D721Med (cell line): ENCODE measurements around the gene MTX3.

Source experiments
- DNase-seq: peaks from one replicate; pipeline ENCODE4 v3.0.0; 2011; ENCODE audit warnings: low spot score; ENCODE audit not compliant: insufficient read length
- FAIRE-seq: peaks from 2 replicates; lab custom pipeline; 2011; peaks lifted over from hg19 to GRCh38; lab: Jason Lieb, UNC
- TF ChIP-seq, protein P1 (sequence below): IDR thresholded peaks from 2 replicates; pipeline ENCODE4 v1.5.1; 2012; ENCODE audit warnings: mild to moderate bottlenecking, control low read depth; ENCODE audit not compliant: insufficient read depth; ENCODE audit errors: missing control alignments

MTX3 gene

GRCh38 chr5:79959407-79959806 lies 31.7 kb downstream of the MTX3 start:
- TF ChIP-seq, protein P1, sequence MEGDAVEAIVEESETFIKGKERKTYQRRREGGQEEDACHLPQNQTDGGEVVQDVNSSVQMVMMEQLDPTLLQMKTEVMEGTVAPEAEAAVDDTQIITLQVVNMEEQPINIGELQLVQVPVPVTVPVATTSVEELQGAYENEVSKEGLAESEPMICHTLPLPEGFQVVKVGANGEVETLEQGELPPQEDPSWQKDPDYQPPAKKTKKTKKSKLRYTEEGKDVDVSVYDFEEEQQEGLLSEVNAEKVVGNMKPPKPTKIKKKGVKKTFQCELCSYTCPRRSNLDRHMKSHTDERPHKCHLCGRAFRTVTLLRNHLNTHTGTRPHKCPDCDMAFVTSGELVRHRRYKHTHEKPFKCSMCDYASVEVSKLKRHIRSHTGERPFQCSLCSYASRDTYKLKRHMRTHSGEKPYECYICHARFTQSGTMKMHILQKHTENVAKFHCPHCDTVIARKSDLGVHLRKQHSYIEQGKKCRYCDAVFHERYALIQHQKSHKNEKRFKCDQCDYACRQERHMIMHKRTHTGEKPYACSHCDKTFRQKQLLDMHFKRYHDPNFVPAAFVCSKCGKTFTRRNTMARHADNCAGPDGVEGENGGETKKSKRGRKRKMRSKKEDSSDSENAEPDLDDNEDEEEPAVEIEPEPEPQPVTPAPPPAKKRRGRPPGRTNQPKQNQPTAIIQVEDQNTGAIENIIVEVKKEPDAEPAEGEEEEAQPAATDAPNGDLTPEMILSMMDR: no peak
- DNase-seq (no peak), FAIRE-seq (peak; percentile 41)

GRCh38 chr5:79955941-79956670 lies 35.0 kb downstream of the MTX3 start:
- FAIRE-seq: no peak
- peak; percentile 37 for DNase-seq
- TF ChIP-seq, protein P1: no peak

DNA sequence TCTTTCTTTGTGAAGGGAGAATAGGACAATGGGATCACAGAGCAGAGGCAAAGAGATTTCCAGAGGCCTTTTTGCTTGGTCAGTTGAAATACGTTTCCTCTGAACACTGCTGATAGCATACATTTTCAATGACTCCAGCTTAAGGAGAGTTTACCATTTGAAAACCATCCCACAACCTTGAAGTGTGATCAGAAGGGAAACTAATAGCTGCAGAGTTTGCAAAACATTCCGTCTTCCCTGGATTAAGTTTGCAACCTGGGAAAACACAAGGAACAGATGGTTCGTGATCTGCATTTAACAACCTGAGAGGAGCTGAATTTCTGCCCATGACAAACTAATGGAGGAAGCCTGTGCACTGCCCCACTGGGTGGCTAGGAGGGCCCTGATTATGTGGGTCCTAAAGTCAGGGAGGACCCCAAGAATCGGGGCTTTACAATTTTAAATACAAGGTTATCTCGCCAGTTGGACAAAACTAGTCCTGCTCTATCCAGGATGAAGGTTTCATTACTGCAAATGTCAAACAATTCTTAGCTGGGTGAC lies 35.6 kb downstream of the MTX3 start:
- DNase-seq (peak; percentile 18), FAIRE-seq (peak; percentile 93)
- TF ChIP-seq, protein P1: no peak

DNA sequence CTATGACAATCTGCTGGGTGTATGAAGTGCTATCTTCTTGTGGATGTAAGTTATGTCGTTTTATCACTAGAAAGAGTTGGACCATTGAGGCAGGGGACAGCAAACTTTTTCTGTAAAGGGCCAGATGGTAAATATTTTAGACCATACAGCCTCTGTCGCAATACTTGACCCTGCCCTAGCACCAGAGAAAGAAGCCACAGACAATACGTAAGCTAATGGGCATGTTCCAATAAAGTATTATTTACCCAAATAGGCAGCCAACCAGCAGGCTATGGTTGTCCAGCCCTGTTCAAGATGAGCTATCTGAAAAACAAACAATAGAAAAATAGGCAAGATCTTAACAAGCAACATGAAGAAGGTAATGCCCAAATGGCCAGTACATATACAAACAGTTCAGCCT lies 36.4 kb downstream of the MTX3 start:
- FAIRE-seq: peak; percentile 16
- TF ChIP-seq, protein P1: no peak
- DNase-seq: no peak

- no peak for DNase-seq
- no peak for FAIRE-seq
- TF ChIP-seq, protein P1: no peak
Observed at GRCh38 chr5:79947567-79947966, 43.5 kb downstream of the MTX3 start.

DNA sequence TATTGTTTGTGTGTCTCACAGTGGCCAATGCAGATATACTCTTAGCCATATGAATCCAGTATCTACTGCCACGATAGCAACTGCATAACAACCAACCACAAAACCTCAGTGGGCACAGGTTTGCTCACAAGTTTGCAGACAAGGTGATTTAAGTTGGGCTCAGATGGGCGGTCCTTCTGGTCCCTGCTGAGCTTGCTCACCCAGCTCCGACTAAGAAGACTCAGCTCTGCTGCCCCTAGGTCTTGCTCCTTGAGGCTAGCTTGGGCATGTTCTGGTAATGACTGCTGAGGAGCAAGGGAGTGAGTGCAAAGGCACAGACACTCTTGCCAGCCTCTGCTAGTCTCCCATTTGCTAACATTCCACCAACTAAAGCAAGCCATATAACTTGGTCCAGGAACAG lies 52.6 kb downstream of the MTX3 start:
- TF ChIP-seq, protein P1: no peak
- DNase-seq (no peak), FAIRE-seq (no peak)

DNA sequence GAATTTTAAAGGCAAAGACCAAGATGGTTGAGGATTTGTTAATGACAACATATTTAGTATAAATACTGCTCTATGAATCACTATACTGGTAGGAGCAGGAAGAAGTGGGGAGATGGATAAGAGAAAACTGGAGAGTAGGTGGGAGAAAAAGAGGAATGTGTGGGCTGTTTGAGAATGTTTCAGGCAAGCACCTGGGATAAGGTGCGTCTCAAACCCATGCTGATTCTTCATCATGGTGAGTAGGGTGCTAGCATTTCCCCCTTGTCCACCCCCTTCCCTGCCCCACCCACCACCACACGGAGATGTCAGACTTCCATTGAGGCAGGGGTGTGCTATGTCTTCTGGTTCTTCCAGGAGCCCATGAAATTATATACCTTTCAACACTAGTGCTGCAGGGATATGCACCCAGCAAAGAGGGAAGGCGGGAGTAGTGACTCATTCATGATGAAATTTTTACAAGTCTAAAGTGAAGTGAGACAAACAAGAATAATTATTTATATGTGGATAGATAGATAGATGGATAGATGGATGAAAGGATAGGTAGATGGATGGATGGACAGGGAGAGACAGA lies 54.3 kb downstream of the MTX3 start:
- TF ChIP-seq, protein P1: no peak
- no peak for DNase-seq
- FAIRE-seq: no peak
